CD4-positive, alpha-beta T cell (primary cell): ENCODE data around the gene PNKP. TPM values are rescaled to one million over a fixed set of nuclear protein-coding genes. Genes with fewer than 3 reads are reported as not detected.
A peak's percentile ranks its signal among the peaks of the same experiment; 100 is the strongest.

Experiments
- ATAC-seq: fragments of 200-7000 bp; cut with Tn5 transposase; one replicate; pipeline ENCODE4 v1.10.0; 2022; ENCODE audit warnings: mild to moderate bottlenecking; ENCODE audit not compliant: poor library complexity
- CTCF ChIA-PET: fragments of 350-600 bp; sonication (Branson Sonifier 250); formaldehyde crosslinking; loops from one replicate; lab custom pipeline; 2021; ENCODE audit warnings: antibody characterized with exemption, inconsistent platforms; lab: Charles Lee
- POLR2A ChIA-PET: fragments of 350-600 bp; sonication (Branson Sonifier 250); formaldehyde crosslinking; loops from one replicate; lab custom pipeline; 2021; ENCODE audit warnings: antibody characterized with exemption, inconsistent platforms; lab: Charles Lee
- DNase-seq, 14 experiments: peaks; one replicate each; pipeline ENCODE4 v3.0.0-alpha.2; 2013 to 2020; ENCODE audit warnings: mixed read lengths in 2 of 14
- H3K27ac ChIP-seq, 2 donors: one replicate each; pipeline versions ENCODE4 v1.5.1 to v1.7.0; 2013; ENCODE audit warnings: low read length in 2 of 2, low read depth in 1 of 2, mild to moderate bottlenecking in 1 of 2
- H3K27me3 ChIP-seq, 2 experiments: 1 replicate in 1 of 2; 2 replicates in 1 of 2; pipeline versions ENCODE4 v1.6.1 to v1.7.0; 2013; ENCODE audit warnings: low read length in 2 of 2, control low read depth in 1 of 2, mild to moderate bottlenecking in 1 of 2, moderate library complexity in 1 of 2; ENCODE audit not compliant: insufficient read depth in 2 of 2, control insufficient read depth in 1 of 2
- H3K36me3 ChIP-seq: one replicate; pipeline ENCODE4 v1.6.1; 2013; ENCODE audit warnings: low read length, control low read depth; ENCODE audit not compliant: insufficient read depth
- H3K4me1 ChIP-seq: one replicate; pipeline ENCODE4 v1.6.1; 2013; ENCODE audit warnings: low read length, control low read depth; ENCODE audit not compliant: insufficient read depth
- H3K4me3 ChIP-seq: one replicate; pipeline ENCODE4 v1.5.1; 2013; ENCODE audit warnings: mild to moderate bottlenecking, low read length, moderate library complexity
- H3K9me3 ChIP-seq, 2 experiments: 1 replicate in 1 of 2; 2 replicates in 1 of 2; pipeline versions ENCODE4 v1.6.1 to v1.7.0; 2013; ENCODE audit warnings: low read length in 2 of 2, mild to moderate bottlenecking in 2 of 2, control low read depth in 1 of 2, moderate library complexity in 1 of 2; ENCODE audit not compliant: control insufficient read depth in 1 of 2, insufficient read depth in 1 of 2
- H3K27ac Mint-ChIP-seq: one replicate; pipeline ENCODE4 v1.8.0; 2020; ENCODE audit warnings: mixed read lengths
- H3K27me3 Mint-ChIP-seq: one replicate; pipeline ENCODE4 v1.8.0; 2021; ENCODE audit warnings: mixed read lengths
- H3K36me3 Mint-ChIP-seq: one replicate; pipeline ENCODE4 v1.8.0; 2021; ENCODE audit warnings: low read depth, mixed read lengths
- H3K4me1 Mint-ChIP-seq: one replicate; pipeline ENCODE4 v1.8.0; 2021; ENCODE audit warnings: low read depth, mixed read lengths
- H3K4me3 Mint-ChIP-seq: one replicate; pipeline ENCODE4 v1.8.0; 2020; ENCODE audit warnings: mild to moderate bottlenecking, mixed read lengths
- H3K9me3 Mint-ChIP-seq: one replicate; pipeline ENCODE4 v1.8.0; 2020; ENCODE audit warnings: mixed read lengths
- CTCF ChIP-seq: fragments of 200-600 bp; IDR thresholded peaks from one replicate; pipeline ENCODE4 v1.8.0; 2022; ENCODE audit warnings: antibody characterized with exemption, mild to moderate bottlenecking
- intact Hi-C, 2 experiments: fragments of 100-400 bp; cut with DNase I in 1 of 2; cut with micrococcal nuclease in 1 of 2; formaldehyde crosslinking; loops; one replicate each; pipeline versions ENCODE4 v1.15.1 to v1.9.0; 2023 to 2025; cut with DNase I, micrococcal nuclease
- total RNA-seq, 174 experiments: library from RNA in 2 of 174; stranded (reverse) in 2 of 174; gene quantifications; one replicate each; pipeline ENCODE4 v1.2.3 and lab custom pipeline; 2021 to 2026

The PNKP gene
- total RNA-seq, 2 experiments from 2014 or later: 96.1 to 98.1 TPM

- Mint-ChIP-seq H3K4me3 (peak overlapping the region; percentile 51), H3K9me3 (no peaks in the 10 kb centered on the region), H3K36me3 (no peaks in the 10 kb centered on the region), H3K27me3 (no peaks in the 10 kb centered on the region), H3K27ac (peak overlapping the region; percentile 95), H3K4me1 (peaks cover 40% of the 10 kb centered on the region)
- TF ChIP-seq CTCF: no peak
- no peaks in the 10 kb centered on the region for H3K36me3 ChIP-seq
- H3K4me1 ChIP-seq: peaks cover 57% of the 10 kb centered on the region
- CTCF ChIA-PET: interaction anchor here (1.0 kb wide), 1 partner anchor 214 kb away, joined by 3 read pairs; no protein-coding TSS in a partner anchor
- DNase-seq (peak in 3 of 14 experiments; percentile 32 to 80 (median 68)), ATAC-seq (no peak)
- POLR2A ChIA-PET: interaction anchor here (1.1 to 3.0 kb wide), 3 partner anchors 18 to 35 kb away, joined by 4 to 19 read pairs (median 4); partner anchors contain the start of genes AKT1S1, ATF5 and NUP62
- peak overlapping the region; percentile 48 for H3K4me3 ChIP-seq
- peak overlapping the region; percentile 34 to 41 for H3K27ac ChIP-seq
- intact Hi-C loops: loop anchor here in 1 of 2 experiments (5.0 kb wide), 1 partner anchor 37 kb away; no protein-coding TSS in a partner anchor
- H3K27me3 ChIP-seq: no peaks in the 10 kb centered on the region
- H3K9me3 ChIP-seq: no peaks in the 10 kb centered on the region
Measured at GRCh38 chr19:49894879-49895565, 27.6 kb upstream of the PNKP start.

GRCh38 chr19:49894011-49894664, 26.8 kb upstream of the PNKP start:
- Histone ChIP-seq H3K27me3 (no peaks in the 10 kb centered on the region), H3K9me3 (no peaks in the 10 kb centered on the region), H3K27ac (no peak overlapping the region), H3K36me3 (no peaks in the 10 kb centered on the region), H3K4me1 (peaks cover 65% of the 10 kb centered on the region), H3K4me3 (no peak overlapping the region)
- Mint-ChIP-seq H3K4me1 (peaks cover 40% of the 10 kb centered on the region), H3K36me3 (no peaks in the 10 kb centered on the region), H3K9me3 (no peaks in the 10 kb centered on the region), H3K27me3 (no peaks in the 10 kb centered on the region), H3K27ac (peak overlapping the region; percentile 36), H3K4me3 (no peak overlapping the region)
- TF ChIP-seq CTCF: no peak
- POLR2A ChIA-PET: interaction anchor here (1.1 to 1.5 kb wide), 2 partner anchors 17 to 35 kb away, joined by 4 read pairs; partner anchors contain the start of genes AKT1S1 and NUP62
- CTCF ChIA-PET: interaction anchor here (1.1 kb wide), 1 partner anchor 34 kb away, joined by 4 read pairs; no protein-coding TSS in a partner anchor
- DNase-seq (peak in 1 of 14 experiments; percentile 42), ATAC-seq (no peak)
- intact Hi-C loops: no loop called here

GRCh38 chr19:49892716-49893115, 25.3 kb upstream of the PNKP start:
- H3K36me3 Mint-ChIP-seq: no peaks in the 10 kb centered on the region
- peak overlapping the region; percentile 43 for H3K4me3 Mint-ChIP-seq
- no peak for TF ChIP-seq CTCF
- Histone ChIP-seq H3K9me3 (no peaks in the 10 kb centered on the region), H3K4me1 (peaks cover 53% of the 10 kb centered on the region), H3K27ac (peak overlapping the region in 1 of 2 donors; percentile 10), H3K27me3 (no peaks in the 10 kb centered on the region), H3K36me3 (no peaks in the 10 kb centered on the region), H3K4me3 (no peak overlapping the region)
- H3K4me1 Mint-ChIP-seq: peaks cover 37% of the 10 kb centered on the region
- intact Hi-C loops: no loop called here
- DNase-seq: no peak
- ATAC-seq: no peak
- no peaks in the 10 kb centered on the region for H3K9me3 Mint-ChIP-seq
- H3K27ac Mint-ChIP-seq: peak overlapping the region; percentile 63
- CTCF ChIA-PET: no interaction called here
- H3K27me3 Mint-ChIP-seq: no peaks in the 10 kb centered on the region
- POLR2A ChIA-PET: no interaction called here
